K562 (cell line): ENCODE measurements around the gene SDSL. TPM values are rescaled to one million over a fixed set of nuclear protein-coding genes. Genes with fewer than 3 reads are reported as not detected.

ENCODE experiments used
- ATAC-seq: fragments of 200-7000 bp; cut with Tn5 transposase; 3 replicates; pipeline ENCODE4 v1.9.1; 2020; ENCODE audit warnings: moderate library complexity
- BruUV-seq: library from RNA; stranded (reverse); fragments of 400-500 nt; replicated peaks from 2 replicates; lab custom pipeline; 2021; lab: Mats Ljungman, UMichigan
- CTCF ChIA-PET: fragments of 300-600 bp; formaldehyde crosslinking; extraction: SDS; loops from one replicate; lab custom pipeline; 2021; ENCODE audit warnings: low intra/inter-chr PET ratio; lab: Yijun Ruan, JAX
- POLR2A ChIA-PET: fragments of 300-600, 350-650 bp; sonication (Branson Sonifier 250); formaldehyde crosslinking; extraction: SDS; loops from one replicate; lab custom pipeline; 2021; ENCODE audit warnings: antibody characterized with exemption, inconsistent platforms; lab: Yijun Ruan, JAX
- DNase-seq, 4 experiments: peaks; one replicate each; pipeline versions ENCODE4 v3.0.0 to v3.0.0-alpha.2; 2011 to 2018; ENCODE audit warnings: low spot score in 3 of 4, mixed read lengths in 3 of 4; ENCODE audit errors: extremely low read depth in 1 of 4
- FAIRE-seq: peaks from 2 replicates; lab custom pipeline; 2011; peaks lifted over from hg19 to GRCh38; lab: Jason Lieb, UNC
- H2AFZ ChIP-seq: 2 replicates; pipeline ENCODE4 v1.6.0; 2011; ENCODE audit warnings: low read depth, low read length, control low read depth, inconsistent platforms
- H3K27ac ChIP-seq: fragments of 200-600 bp; 3 replicates; pipeline ENCODE4 v1.8.0; 2011; ENCODE audit warnings: low read depth, mild to moderate bottlenecking, control low read depth, inconsistent platforms, low read length, moderate library complexity, mixed read lengths; ENCODE audit errors: extremely low read depth
- H3K27me3 ChIP-seq, 2 experiments: fragments of 300-600 bp in 1 of 2; 2 replicates in 1 of 2; 3 replicates in 1 of 2; pipeline versions ENCODE4 v1.6.0 to v1.8.0; 2011; ENCODE audit warnings: inconsistent platforms in 2 of 2, low read length in 2 of 2, mild to moderate bottlenecking in 1 of 2, mixed read lengths in 1 of 2, moderate library complexity in 1 of 2; ENCODE audit not compliant: control insufficient read depth in 2 of 2, insufficient read depth in 2 of 2
- H3K36me3 ChIP-seq: fragments of 300-600 bp; 3 replicates; pipeline ENCODE4 v1.8.0; 2011; ENCODE audit warnings: mild to moderate bottlenecking, low read length, inconsistent platforms; ENCODE audit not compliant: control insufficient read depth, insufficient read depth
- H3K4me1 ChIP-seq, 2 experiments: fragments of 200-600 bp in 1 of 2; replicated peaks in 1 of 2; 2 replicates in 1 of 2; 3 replicates in 1 of 2; pipeline versions ENCODE4 v1.5.1 to v1.8.0; 2011; ENCODE audit warnings: inconsistent platforms in 2 of 2, low read length in 2 of 2, mild to moderate bottlenecking in 1 of 2, mixed read lengths in 1 of 2, moderate library complexity in 1 of 2; ENCODE audit not compliant: control insufficient read depth in 2 of 2, insufficient read depth in 2 of 2
- H3K4me2 ChIP-seq: 2 replicates; pipeline ENCODE4 v1.6.1; 2011; ENCODE audit warnings: low read length, control low read depth, inconsistent platforms, mixed read lengths; ENCODE audit not compliant: insufficient read depth
- H3K4me3 ChIP-seq: fragments of 200-600 bp; sonication (generic), shearing (Covaris generic); 2 replicates; pipeline ENCODE4 v1.5.1; 2016; ENCODE audit warnings: control low read depth, inconsistent platforms
- H3K79me2 ChIP-seq: fragments of 200-600 bp; 3 replicates; pipeline ENCODE4 v1.8.0; 2011; ENCODE audit warnings: low read length, inconsistent platforms; ENCODE audit not compliant: control insufficient read depth, insufficient read depth
- H3K9ac ChIP-seq, 2 experiments: 2 replicates each; pipeline versions ENCODE4 v1.6.0 to v1.6.1; 2011; ENCODE audit warnings: low read depth in 2 of 2, low read length in 2 of 2, control low read depth in 1 of 2, inconsistent platforms in 1 of 2, mild to moderate bottlenecking in 1 of 2, mixed read lengths in 1 of 2; ENCODE audit not compliant: insufficient read depth in 1 of 2
- H3K9me1 ChIP-seq: one replicate; pipeline ENCODE4 v1.6.0; 2011; ENCODE audit warnings: inconsistent platforms, mild to moderate bottlenecking, low read length, moderate library complexity; ENCODE audit not compliant: control insufficient read depth, insufficient read depth
- H3K9me3 ChIP-seq: replicated peaks from 2 replicates; pipeline ENCODE4 v1.5.1; 2011; ENCODE audit warnings: low read depth, low read length, inconsistent platforms; ENCODE audit not compliant: control insufficient read depth, insufficient read depth
- H4K20me1 ChIP-seq: replicated peaks from 2 replicates; pipeline ENCODE4 v1.6.1; 2011; ENCODE audit warnings: low read length, inconsistent platforms, mixed read lengths; ENCODE audit not compliant: control insufficient read depth, insufficient read depth
- BCOR ChIP-seq: fragments of 450-650 bp; IDR thresholded peaks from 2 replicates; pipeline ENCODE4 v1.6.1; 2016
- COPS2 ChIP-seq: fragments of 450-650 bp; conservative IDR thresholded peaks from 2 replicates; pipeline ENCODE4 v1.6.1; 2016; ENCODE audit warnings: mild to moderate bottlenecking, moderate library complexity
- DNMT1 ChIP-seq: fragments of 450-650 bp; IDR thresholded peaks from 2 replicates; pipeline ENCODE4 v1.6.1; 2016; ENCODE audit warnings: antibody characterized with exemption, mild to moderate bottlenecking
- FOXP4 ChIP-seq: sonication (generic); formaldehyde crosslinking; IDR thresholded peaks from 2 replicates; pipeline ENCODE4 v1.8.0; 2022; ENCODE audit warnings: mild to moderate bottlenecking, missing genetic modification reagents, borderline replicate concordance
- HDAC1 ChIP-seq, 2 experiments: fragments of 450-650 bp; IDR thresholded peaks; 2 replicates each; pipeline ENCODE4 v1.6.1; 2016 to 2017; ENCODE audit warnings: inconsistent platforms in 1 of 2, mild to moderate bottlenecking in 1 of 2, moderate library complexity in 1 of 2
- RBM25 ChIP-seq: fragments of 200-400 bp; formaldehyde crosslinking; IDR thresholded peaks from 2 replicates; pipeline ENCODE4 v1.6.1; 2018; ENCODE audit warnings: low read length, low read depth, moderate library complexity; ENCODE audit not compliant: severe bottlenecking
- SMARCB1 ChIP-seq: IDR thresholded peaks from 2 replicates; pipeline ENCODE4 v1.6.1; 2011; ENCODE audit warnings: improper control_type of control experiment, low read depth; ENCODE audit not compliant: insufficient read length
- USF1 ChIP-seq: sonication (generic); formaldehyde crosslinking; IDR thresholded peaks from 2 replicates; pipeline ENCODE4 v1.9.0; 2022; ENCODE audit warnings: mild to moderate bottlenecking, missing genetic modification reagents
- USF2 ChIP-seq: sonication (generic); formaldehyde crosslinking; IDR thresholded peaks from 2 replicates; pipeline ENCODE4 v1.5.0; 2020; ENCODE audit warnings: missing genetic modification reagents
- WGBS: fragments of 100-300 bp; shearing (Covaris generic); methylation state at CpG from one replicate; pipeline ENCODE4 v1.1.6; 2016; ENCODE audit warnings: low coverage, mixed read lengths; ENCODE audit not compliant: insufficient coverage; ENCODE audit errors: missing lambda C conversion rate; 5-methylcytosine and 5-hydroxymethylcytosine counted together
- in situ Hi-C: fragments of 300-500 bp; cut with MboI; formaldehyde crosslinking; loops from 4 replicates; pipeline ENCODE4 v1.15.0; 2018; ENCODE audit warnings: inconsistent platforms, mixed read lengths
- intact Hi-C: fragments of 100-400 bp; cut with micrococcal nuclease; formaldehyde crosslinking; loops from 2 replicates; pipeline ENCODE4 v1.14.2; 2022
- polyA plus RNA-seq, 8 experiments: library from polyadenylated mRNA; depleted of rRNA in 4 of 8; stranded (reverse) in 5 of 8; unstranded in 3 of 8; fragments of >200 nt; fragmentation: Nextera tagmentation in 2 of 8; fragmentation: Illumina TruSeq in 1 of 8; extraction: Ambion mirVana in 2 of 8; extraction: Trizol in 1 of 8; gene quantifications; 2 replicates each; pipeline versions ENCODE4 v1.2.1 to v1.2.3, GENCODE V29; 2011 to 2014; ENCODE audit warnings: inconsistent platforms in 1 of 8, missing spikeins in 1 of 8
- total RNA-seq, 7 experiments: library from RNA; depleted of rRNA in 6 of 7; stranded (reverse); fragments of >200 nt in 6 of 7; fragmentation: Illumina TruSeq in 2 of 7; extraction: Trizol in 2 of 7; gene quantifications; 2 replicates each; pipeline versions ENCODE4 v1.2.1 to v1.2.3, GENCODE V29; 2011 to 2021; ENCODE audit warnings: low replicate concordance in 1 of 7
- TF ChIP-seq, protein P1 (sequence below): IDR thresholded peaks from 2 replicates; pipeline ENCODE4 v1.6.1; 2014; ENCODE audit warnings: antibody characterized with exemption
- TF ChIP-seq, protein P2 (sequence below): sonication (generic); formaldehyde crosslinking; IDR thresholded peaks from 2 replicates; pipeline ENCODE4 v1.8.0; 2023; ENCODE audit warnings: missing genetic modification reagents, mild to moderate bottlenecking, borderline replicate concordance

SDSL gene
- total and polyA plus RNA-seq, 9 of the 15 experiments (the other 6 are each of a cell fraction or from before 2014, with no cell fraction given) = 0.31 to 11.0 (median 7.4) TPM

DNA sequence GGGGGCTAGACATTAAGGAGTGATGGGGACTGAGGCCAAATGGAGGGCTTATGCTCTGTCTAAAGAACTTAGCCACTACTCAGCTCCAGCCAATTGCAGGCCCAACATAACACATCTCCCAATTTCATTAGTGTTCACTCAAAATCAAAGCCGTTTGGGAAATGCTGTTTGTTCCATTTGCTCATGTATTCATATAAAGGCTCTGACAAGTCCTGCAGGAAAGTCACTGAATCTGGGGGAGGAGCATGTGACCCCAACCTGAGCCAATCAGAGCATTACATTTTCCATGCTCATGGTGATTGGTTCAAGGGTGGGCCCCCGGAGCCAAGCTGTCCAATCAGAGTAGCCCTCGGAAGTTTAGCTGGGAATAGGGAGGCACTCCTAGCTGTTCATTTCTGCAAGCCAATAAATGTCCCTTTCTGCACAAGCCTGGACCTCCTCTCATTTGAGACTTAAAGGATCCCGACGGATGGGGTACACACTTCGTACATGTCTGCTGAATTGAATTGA, 20.9 kb downstream of the SDSL start:
- H4K20me1 ChIP-seq = no peaks in the 10 kb centered on the region
- ChIA-PET CTCF (no interaction called here), POLR2A (interaction anchor here (0.6 kb wide), 1 partner anchor 134 kb away, joined by 3 read pairs; no protein-coding TSS in a partner anchor)
- no peaks in the 10 kb centered on the region; the same call in 1 of the 2 replicates for H3K9me3 ChIP-seq
- ATAC-seq (peak; percentile 55; the same call in 2 of the 3 replicates), FAIRE-seq (no peak), DNase-seq (peak in 3 of 4 experiments; percentile 77 to 89 (median 85))
- no peak overlapping the region for H3K27ac ChIP-seq
- H3K9ac ChIP-seq = no peak overlapping the region
- peaks cover 6 to 18% of the 10 kb centered on the region in 2 experiments; a peak in 2 of 5 replicates for H3K27me3 ChIP-seq
- H3K36me3 ChIP-seq = no peaks in the 10 kb centered on the region
- H3K9me1 ChIP-seq = no peaks in the 10 kb centered on the region
- no peak overlapping the region for H2AFZ ChIP-seq
- WGBS = 8% methylated on average over 6 of the region's 6 CpGs
- no peak overlapping the region for H3K4me2 ChIP-seq
- no peak overlapping the region for H3K4me3 ChIP-seq
- intact Hi-C loops = no loop called here
- in situ Hi-C loops = loop anchor here (5.0 kb wide), 1 partner anchor 469 kb away; no protein-coding TSS in a partner anchor
- peaks cover 5 to 8% of the 10 kb centered on the region in 2 experiments; a peak in 3 of 5 replicates for H3K4me1 ChIP-seq
- H3K79me2 ChIP-seq = no peaks in the 10 kb centered on the region
- no TSS peak for BruUV-seq
- TF ChIP-seq, protein P1, sequence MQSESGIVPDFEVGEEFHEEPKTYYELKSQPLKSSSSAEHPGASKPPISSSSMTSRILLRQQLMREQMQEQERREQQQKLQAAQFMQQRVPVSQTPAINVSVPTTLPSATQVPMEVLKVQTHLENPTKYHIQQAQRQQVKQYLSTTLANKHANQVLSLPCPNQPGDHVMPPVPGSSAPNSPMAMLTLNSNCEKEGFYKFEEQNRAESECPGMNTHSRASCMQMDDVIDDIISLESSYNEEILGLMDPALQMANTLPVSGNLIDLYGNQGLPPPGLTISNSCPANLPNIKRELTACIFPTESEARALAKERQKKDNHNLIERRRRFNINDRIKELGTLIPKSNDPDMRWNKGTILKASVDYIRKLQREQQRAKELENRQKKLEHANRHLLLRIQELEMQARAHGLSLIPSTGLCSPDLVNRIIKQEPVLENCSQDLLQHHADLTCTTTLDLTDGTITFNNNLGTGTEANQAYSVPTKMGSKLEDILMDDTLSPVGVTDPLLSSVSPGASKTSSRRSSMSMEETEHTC = no peak
- TF ChIP-seq BCOR = peak; percentile 49
- TF ChIP-seq, protein P2, sequence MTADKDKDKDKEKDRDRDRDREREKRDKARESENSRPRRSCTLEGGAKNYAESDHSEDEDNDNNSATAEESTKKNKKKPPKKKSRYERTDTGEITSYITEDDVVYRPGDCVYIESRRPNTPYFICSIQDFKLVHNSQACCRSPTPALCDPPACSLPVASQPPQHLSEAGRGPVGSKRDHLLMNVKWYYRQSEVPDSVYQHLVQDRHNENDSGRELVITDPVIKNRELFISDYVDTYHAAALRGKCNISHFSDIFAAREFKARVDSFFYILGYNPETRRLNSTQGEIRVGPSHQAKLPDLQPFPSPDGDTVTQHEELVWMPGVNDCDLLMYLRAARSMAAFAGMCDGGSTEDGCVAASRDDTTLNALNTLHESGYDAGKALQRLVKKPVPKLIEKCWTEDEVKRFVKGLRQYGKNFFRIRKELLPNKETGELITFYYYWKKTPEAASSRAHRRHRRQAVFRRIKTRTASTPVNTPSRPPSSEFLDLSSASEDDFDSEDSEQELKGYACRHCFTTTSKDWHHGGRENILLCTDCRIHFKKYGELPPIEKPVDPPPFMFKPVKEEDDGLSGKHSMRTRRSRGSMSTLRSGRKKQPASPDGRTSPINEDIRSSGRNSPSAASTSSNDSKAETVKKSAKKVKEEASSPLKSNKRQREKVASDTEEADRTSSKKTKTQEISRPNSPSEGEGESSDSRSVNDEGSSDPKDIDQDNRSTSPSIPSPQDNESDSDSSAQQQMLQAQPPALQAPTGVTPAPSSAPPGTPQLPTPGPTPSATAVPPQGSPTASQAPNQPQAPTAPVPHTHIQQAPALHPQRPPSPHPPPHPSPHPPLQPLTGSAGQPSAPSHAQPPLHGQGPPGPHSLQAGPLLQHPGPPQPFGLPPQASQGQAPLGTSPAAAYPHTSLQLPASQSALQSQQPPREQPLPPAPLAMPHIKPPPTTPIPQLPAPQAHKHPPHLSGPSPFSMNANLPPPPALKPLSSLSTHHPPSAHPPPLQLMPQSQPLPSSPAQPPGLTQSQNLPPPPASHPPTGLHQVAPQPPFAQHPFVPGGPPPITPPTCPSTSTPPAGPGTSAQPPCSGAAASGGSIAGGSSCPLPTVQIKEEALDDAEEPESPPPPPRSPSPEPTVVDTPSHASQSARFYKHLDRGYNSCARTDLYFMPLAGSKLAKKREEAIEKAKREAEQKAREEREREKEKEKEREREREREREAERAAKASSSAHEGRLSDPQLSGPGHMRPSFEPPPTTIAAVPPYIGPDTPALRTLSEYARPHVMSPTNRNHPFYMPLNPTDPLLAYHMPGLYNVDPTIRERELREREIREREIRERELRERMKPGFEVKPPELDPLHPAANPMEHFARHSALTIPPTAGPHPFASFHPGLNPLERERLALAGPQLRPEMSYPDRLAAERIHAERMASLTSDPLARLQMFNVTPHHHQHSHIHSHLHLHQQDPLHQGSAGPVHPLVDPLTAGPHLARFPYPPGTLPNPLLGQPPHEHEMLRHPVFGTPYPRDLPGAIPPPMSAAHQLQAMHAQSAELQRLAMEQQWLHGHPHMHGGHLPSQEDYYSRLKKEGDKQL (CRISPR knock-in tag) = no peak
- TF ChIP-seq USF2 = peak; percentile 48
- TF ChIP-seq COPS2 = no peak
- no peak for TF ChIP-seq SMARCB1
- 0 out of 2 replicates have a peak, but pooled peaks have one; percentile 45 for TF ChIP-seq DNMT1
- TF ChIP-seq USF1 = peak; percentile 22; the same call in 1 of the 2 replicates
- no peak for TF ChIP-seq FOXP4
- TF ChIP-seq RBM25 = peak; percentile 76
- no peak for TF ChIP-seq HDAC1 (IDR thresholded peaks at IDR 0.05)
